BJ (cell line): ENCODE data around the gene P2RX5. TPM values are rescaled to one million over a fixed set of nuclear protein-coding genes. Genes with fewer than 3 reads are reported as not detected.
"Not testable (repeated sequence)": the region's sequence is repeated elsewhere in the genome, so short reads cannot be mapped to it uniquely, and the experiment has no call there.

Source experiments
- CTCF ChIA-PET: fragments of 350-600 bp; formaldehyde crosslinking; extraction: SDS; loops from one replicate; lab custom pipeline; 2021; ENCODE audit warnings: antibody characterized with exemption, inconsistent platforms; lab: Yijun Ruan, JAX
- POLR2A ChIA-PET: fragments of 300-600 bp; sonication (Branson Sonifier 250); formaldehyde crosslinking; extraction: SDS; loops from one replicate; lab custom pipeline; 2021; ENCODE audit warnings: antibody characterized with exemption; lab: Charles Lee
- DNase-seq: peaks from one replicate; pipeline ENCODE4 v3.0.0-alpha.2; 2011; ENCODE audit warnings: low read depth
- H3K27me3 ChIP-seq: 2 replicates; pipeline ENCODE4 v1.6.0; 2011; ENCODE audit warnings: low read length; ENCODE audit not compliant: control insufficient read depth, insufficient read depth
- H3K36me3 ChIP-seq: 2 replicates; pipeline ENCODE4 v1.5.1; 2011; ENCODE audit warnings: low read length; ENCODE audit not compliant: control insufficient read depth, insufficient read depth
- H3K4me3 ChIP-seq: 2 replicates; pipeline ENCODE4 v1.5.1; 2011; ENCODE audit warnings: low read depth, mild to moderate bottlenecking, control low read depth, low read length
- CTCF ChIP-seq: IDR thresholded peaks from 2 replicates; pipeline ENCODE4 v1.5.1; 2011; ENCODE audit warnings: low read depth, mild to moderate bottlenecking, control low read depth, inconsistent platforms, low read length, moderate library complexity; ENCODE audit not compliant: insufficient read depth
- polyA plus RNA-seq: library from polyadenylated mRNA; depleted of rRNA; stranded (reverse); fragments of >200 nt; gene quantifications from 2 replicates; pipeline ENCODE4 v1.2.3, GENCODE V29; 2011

P2RX5 gene
- polyA plus RNA-seq, 1 experiment: 6.5 TPM

GRCh38 chr17:3704931-3705717 lies 9.2 kb upstream of the P2RX5 start:
- POLR2A ChIA-PET: no interaction called here
- CTCF ChIA-PET: interaction anchor here (0.7 kb wide), 1 partner anchor 22 kb away, joined by 3 read pairs; no protein-coding TSS in a partner anchor
- DNase-seq: no peak
- H3K4me3 ChIP-seq: no peak overlapping the region
- no peaks in the 10 kb centered on the region for H3K36me3 ChIP-seq
- H3K27me3 ChIP-seq: no peaks in the 10 kb centered on the region
- TF ChIP-seq CTCF: no peak

DNA sequence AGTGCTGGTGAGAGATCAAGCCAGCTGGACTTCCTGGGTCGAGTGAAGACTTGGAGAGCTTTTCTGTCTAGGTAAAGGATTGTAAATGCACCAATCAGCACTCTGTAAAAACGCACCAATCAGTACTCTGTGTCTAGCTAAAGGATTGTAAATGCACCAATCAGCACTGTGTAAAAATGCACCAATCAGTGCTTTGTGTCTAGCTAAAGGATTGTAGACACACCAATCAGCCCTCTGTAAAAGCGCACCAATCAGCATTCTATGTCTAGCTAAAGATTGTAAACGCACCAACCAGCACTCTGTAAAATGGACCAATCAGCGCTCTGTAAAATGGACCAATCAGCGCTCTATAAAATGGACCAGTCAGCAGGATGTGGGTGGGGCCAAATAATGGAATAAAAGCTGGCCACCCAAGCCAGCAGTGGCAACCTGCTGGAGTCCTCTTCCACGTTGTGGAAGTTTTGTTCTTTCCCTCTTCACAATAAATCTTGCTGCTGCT lies 6.1 kb upstream of the P2RX5 start:
- not testable (repeated sequence) for H3K4me3 ChIP-seq, H3K27me3 ChIP-seq, H3K36me3 ChIP-seq, DNase-seq
- CTCF ChIA-PET: interaction anchor here (1.1 to 1.7 kb wide), 2 partner anchors 125 to 876 kb away, joined by 3 read pairs; no protein-coding TSS in a partner anchor
- POLR2A ChIA-PET: interaction anchor here (0.6 kb wide), 1 partner anchor 8 kb away, joined by 7 read pairs; no protein-coding TSS in a partner anchor

DNA sequence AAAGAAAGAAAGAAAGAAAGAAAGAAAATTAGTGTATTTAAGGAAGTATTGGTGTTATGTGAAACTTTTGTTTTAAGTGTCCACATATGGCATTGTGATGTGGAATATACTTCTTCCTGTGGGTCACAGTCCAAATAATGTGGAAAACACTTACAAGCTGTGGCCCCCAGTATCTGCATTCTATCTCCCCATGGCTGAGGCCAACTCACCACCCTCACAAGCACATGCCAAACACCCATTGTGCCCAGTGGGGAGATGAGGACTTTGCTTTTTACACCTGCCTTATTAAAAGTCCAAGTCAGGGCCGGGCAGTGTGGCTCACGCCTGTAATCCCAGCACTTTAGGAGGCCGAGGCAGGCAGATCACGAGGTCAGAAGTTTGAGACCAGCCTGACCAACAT lies 4.0 kb upstream of the P2RX5 start:
- TF ChIP-seq CTCF: no peak
- POLR2A ChIA-PET: interaction anchor here (0.6 kb wide), 1 partner anchor 21 kb away, joined by 4 read pairs; no protein-coding TSS in a partner anchor
- peaks cover 2% of the 10 kb centered on the region; the same call in 1 of the 2 replicates for H3K27me3 ChIP-seq
- no peaks in the 10 kb centered on the region for H3K36me3 ChIP-seq
- H3K4me3 ChIP-seq: no peak overlapping the region
- CTCF ChIA-PET: no interaction called here
- no peak for DNase-seq

DNA sequence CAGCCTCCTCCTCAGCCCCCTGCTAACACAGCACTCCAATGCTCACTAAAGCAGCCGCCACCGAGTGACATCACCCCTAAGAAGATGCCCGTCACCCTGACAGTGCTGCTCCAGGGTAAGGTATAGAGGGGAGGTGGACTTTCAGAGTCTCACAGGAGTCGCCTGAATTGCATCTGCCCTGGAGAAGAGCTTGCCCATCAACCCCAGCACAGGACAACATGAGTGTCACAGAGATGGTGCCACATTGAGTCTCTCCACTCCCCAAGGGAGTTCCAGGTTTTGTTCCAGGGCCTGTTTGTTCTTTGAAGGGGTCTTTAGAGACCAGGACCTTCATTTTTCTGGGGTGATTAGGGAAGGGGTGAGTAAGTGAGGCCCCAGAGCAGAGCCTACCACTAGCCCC lies 2.2 kb upstream of the P2RX5 start:
- POLR2A ChIA-PET: no interaction called here
- no peak for TF ChIP-seq CTCF
- H3K4me3 ChIP-seq: no peak overlapping the region
- H3K27me3 ChIP-seq: peaks cover 2% of the 10 kb centered on the region; the same call in 1 of the 2 replicates
- no peaks in the 10 kb centered on the region for H3K36me3 ChIP-seq
- no peak for DNase-seq
- CTCF ChIA-PET: no interaction called here

GRCh38 chr17:3697103-3697476 lies 1.1 kb upstream of the P2RX5 start:
- no peak for TF ChIP-seq CTCF
- ChIA-PET CTCF (interaction anchor here (4.2 kb wide), 1 partner anchor 14 kb away, joined by 26 read pairs; no protein-coding TSS in a partner anchor), POLR2A (no interaction called here)
- peaks cover 2% of the 10 kb centered on the region; the same call in 1 of the 2 replicates for H3K27me3 ChIP-seq
- no peak for DNase-seq
- no peak overlapping the region for H3K4me3 ChIP-seq
- H3K36me3 ChIP-seq: no peaks in the 10 kb centered on the region
